Right renal cortex interstitium (tissue), 3 donors: Measurements from ENCODE around the gene GPR179. TPM values are rescaled to one million over a fixed set of nuclear protein-coding genes. Genes with fewer than 3 reads are reported as not detected.

Experiments used
- DNase-seq, 3 donors: peaks; one replicate each; pipeline ENCODE4 v3.0.0-alpha.2; 2013; ENCODE audit warnings: low read depth in 3 of 3, low spot score in 2 of 3
- polyA plus RNA-seq, 3 donors: library from polyadenylated mRNA; unstranded; fragments of 120-200 nt; gene quantifications; one replicate each; pipeline ENCODE4 v1.2.1, GENCODE V29; 2013; ENCODE audit not compliant: insufficient read length in 3 of 3

Gene GPR179
- polyA plus RNA-seq, 3 donors = 0.03 to 0.07 (median 0.06) TPM

- DNase-seq = no peak
Observed at GRCh38 chr17:38344420-38344745, 627 bp upstream of the GPR179 start.

DNA sequence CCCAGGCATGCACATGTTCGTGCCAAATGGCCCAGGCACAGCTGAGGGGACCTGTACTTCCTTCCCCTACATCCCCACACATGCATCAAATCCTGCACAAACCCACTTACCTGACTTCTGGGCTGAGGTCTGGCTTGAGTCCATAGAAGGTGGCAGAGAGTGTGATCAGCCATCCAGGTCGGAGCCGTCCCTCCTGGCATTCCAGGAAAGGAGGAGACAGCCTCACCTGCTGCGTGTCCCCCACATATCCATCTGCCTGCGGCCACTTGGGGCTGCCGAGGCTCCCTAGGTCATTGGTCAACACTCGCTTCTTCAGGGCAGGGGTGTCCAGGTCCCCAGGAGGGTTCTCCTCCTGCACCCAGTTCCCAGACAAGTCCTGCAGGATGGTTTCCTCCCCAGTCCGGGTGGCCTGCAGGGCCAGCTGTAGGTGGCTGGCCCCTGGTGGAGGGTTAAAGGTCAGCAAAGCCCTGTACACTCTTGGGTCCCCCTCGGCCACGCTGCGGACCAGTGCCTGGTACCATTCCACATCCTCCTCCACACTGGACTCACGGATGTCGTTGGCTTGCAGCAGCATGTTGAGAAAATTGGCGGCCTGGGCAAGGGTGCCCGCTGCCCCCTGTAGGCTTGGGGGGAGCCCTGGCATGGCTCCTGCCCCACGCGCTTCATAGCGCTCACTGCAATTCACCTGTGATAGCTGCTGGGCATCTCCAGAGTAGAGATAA is 709 bp downstream of the GPR179 start:
- no peak for DNase-seq

- no peak for DNase-seq
Observed at GRCh38 chr17:38341035-38341721, 2.6 kb downstream of the GPR179 start.

DNA sequence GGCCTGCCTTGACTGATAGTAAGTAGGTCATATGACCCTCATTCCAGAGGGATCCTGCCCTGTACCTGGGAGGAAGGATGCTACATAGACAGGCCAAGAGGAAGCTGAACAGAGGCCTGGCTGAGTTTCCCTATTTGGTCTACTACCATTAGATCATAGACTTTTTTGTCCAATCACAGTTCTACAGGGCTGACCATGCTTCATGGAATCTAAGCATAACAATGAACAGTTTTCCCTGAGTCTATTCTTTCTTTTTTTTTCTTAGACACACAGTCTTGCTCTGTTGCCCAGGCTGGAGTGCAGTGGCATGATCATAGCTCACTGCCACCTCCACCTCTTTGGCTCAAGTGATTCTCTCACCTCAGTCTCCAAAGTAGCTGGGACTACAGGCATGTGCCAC is 3.9 kb downstream of the GPR179 start:
- DNase-seq = no peak

GRCh38 chr17:38338535-38338934 is 5.2 kb downstream of the GPR179 start:
- no peak for DNase-seq

GRCh38 chr17:38338053-38338452 is 5.7 kb downstream of the GPR179 start:
- DNase-seq = no peak

GRCh38 chr17:38336838-38337237 is 6.9 kb downstream of the GPR179 start:
- no peak for DNase-seq

- DNase-seq = no peak
Observed at GRCh38 chr17:38334480-38335364, 9.0 kb downstream of the GPR179 start.

DNA sequence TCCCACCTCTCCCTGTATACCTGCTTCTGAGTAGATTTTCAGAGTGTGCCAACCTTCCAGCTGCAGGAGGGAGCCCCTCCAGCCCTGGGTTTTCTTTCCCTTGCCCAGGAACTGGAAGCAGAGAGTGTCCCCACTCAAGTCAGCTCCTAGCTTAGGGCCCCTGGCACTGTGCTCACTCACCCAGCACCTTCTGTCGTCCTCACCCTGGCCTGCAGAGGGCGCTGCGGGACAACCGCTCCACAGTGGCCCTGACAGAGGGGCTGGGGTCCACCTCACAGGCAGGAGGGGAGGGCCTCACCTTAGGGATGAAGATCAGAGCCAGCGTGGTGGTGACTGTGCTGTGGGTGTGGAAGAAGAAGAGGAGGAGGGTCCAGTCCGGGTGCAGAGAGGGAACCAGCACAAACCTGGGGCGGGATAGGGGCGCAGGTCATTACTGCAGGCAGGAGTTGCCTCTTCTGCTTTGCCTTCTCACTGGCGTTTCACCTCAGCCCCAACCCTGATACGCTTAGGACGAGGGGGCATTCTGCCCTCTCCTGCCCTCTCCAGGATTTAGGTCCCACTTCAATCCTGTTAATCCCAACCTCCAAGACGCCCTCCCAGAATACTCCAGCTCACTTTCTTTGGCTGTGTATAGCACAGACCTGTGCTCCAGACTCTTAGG is 10.0 kb downstream of the GPR179 start:
- DNase-seq = no peak

DNA sequence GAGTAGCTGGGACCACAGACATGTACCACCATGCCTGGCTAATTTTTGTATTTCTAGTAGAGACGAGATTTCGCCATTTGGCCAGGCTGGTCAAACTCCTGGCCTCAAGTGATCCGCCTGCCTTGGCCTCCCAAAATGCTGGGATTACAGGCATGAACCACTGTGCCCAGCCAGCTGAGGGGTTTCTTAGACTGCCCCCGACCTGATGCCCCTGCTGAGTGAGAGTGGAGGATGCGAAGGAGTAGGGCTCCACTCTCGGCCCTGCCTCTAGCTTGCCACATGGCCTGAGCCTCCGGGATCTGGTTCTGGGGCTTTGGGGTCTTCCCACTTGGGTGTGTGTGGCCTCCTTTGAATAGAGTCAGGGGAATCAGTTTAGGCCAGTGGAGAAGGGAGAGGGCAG is 11.0 kb downstream of the GPR179 start:
- DNase-seq = no peak

- no peak for DNase-seq
Observed at GRCh38 chr17:38330941-38331411, 12.8 kb downstream of the GPR179 start.

GRCh38 chr17:38329808-38330730 is 13.7 kb downstream of the GPR179 start:
- DNase-seq = no peak

GRCh38 chr17:38329284-38329683 is 14.5 kb downstream of the GPR179 start:
- no peak for DNase-seq

DNA sequence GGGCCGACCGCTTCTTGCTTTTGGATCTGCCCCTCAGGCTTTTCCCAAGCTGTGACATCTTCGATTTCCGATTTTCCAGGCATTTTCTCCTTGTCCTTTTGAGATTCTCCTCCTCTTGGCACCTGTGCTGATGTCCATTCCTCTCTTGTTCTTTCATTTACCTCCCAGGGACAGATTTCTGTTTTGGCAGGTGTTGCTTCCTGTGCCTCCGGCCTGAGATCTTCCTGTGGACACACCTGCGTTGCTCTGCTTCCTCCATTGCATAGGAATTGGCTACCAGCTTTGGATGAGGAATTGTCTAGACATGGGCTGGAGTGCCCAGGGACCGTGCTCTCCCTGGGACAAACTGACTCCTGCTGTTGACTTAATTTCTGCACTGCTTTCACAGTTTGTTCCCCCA is 15.1 kb downstream of the GPR179 start:
- DNase-seq = no peak

- no peak for DNase-seq
Observed at GRCh38 chr17:38327936-38328335, 15.8 kb downstream of the GPR179 start.

DNA sequence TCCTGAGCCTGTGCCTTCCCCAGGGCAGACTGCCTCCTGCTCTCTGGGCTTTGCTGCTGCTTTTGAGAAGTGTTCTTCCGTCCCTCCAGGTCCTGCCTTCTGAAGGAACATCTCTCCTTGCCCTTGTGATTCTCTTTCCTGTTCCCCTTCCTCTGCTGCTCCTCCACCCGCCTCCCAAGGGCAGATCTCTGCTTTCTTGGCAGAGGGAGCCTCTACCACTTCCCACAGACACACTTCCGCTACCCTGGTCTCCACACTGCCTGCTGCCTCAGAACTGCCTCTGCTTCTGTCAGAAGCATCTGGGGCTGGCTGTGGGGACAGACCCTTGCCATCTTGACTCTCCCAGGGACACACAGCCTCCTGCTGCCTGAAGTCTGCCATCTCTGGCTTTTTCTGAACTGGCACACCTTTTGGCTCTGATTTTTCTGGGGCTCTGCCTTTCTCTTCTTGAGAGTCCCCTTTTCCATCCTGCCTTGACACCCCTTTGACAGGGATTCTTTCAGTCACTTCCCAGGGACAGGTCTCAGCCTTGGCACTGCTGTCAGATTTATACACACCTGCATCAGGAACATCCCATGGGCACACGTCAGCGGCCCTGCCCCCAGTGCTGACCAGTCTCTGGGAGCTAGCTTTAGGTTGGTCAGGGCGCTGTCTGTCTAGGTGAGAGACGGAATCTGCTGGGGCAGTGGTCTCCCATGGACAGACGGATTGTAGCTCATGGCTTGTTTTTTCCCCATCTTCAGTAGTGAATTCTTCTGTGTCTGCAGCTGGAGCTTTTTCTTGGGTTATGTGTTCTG is 16.6 kb downstream of the GPR179 start:
- no peak for DNase-seq

- no peak for DNase-seq
Observed at GRCh38 chr17:38325221-38325851, 18.4 kb downstream of the GPR179 start.

- no peak for DNase-seq
Observed at GRCh38 chr17:38324772-38325171, 19.0 kb downstream of the GPR179 start.
